Esophagus squamous epithelium (tissue), 4 donors: Measurements from ENCODE around the gene MICAL3.

ENCODE experiments used
- CTCF ChIP-seq, 6 experiments: fragments of 450-650 bp in 4 of 6; fragments of 200-600 bp in 2 of 6; sonication (generic) in 2 of 6; IDR thresholded peaks; one replicate each; pipeline ENCODE4 v1.5.1; 2016 to 2019; ENCODE audit warnings: antibody characterized with exemption in 6 of 6, mild to moderate bottlenecking in 4 of 6, moderate library complexity in 4 of 6
- POLR2A ChIP-seq, 4 donors: fragments of 450-650 bp; IDR thresholded peaks; one replicate each; pipeline ENCODE4 v1.6.1; 2017; ENCODE audit warnings: antibody characterized with exemption in 4 of 4, mild to moderate bottlenecking in 4 of 4, moderate library complexity in 3 of 4

- no peak for TF ChIP-seq CTCF (IDR thresholded peaks at IDR 0.05)
- no peak for TF ChIP-seq POLR2A (IDR thresholded peaks at IDR 0.05)
These were observed 172.6 kb downstream of the MICAL3 start for GRCh38 chr22:17851759-17852158.
